GM21381 (cell line): ENCODE results near the gene MARCHF6.
A peak's percentile ranks its signal among the peaks of the same experiment; 100 is the strongest.

Source experiments
- ATAC-seq: cut with Tn5 transposase; IDR thresholded peaks from one replicate; pipeline ENCODE4 v1.9.1; 2021; ENCODE audit warnings: mild to moderate bottlenecking, moderate library complexity; ENCODE audit not compliant: unreplicated experiment

The MARCHF6 gene, protein sequence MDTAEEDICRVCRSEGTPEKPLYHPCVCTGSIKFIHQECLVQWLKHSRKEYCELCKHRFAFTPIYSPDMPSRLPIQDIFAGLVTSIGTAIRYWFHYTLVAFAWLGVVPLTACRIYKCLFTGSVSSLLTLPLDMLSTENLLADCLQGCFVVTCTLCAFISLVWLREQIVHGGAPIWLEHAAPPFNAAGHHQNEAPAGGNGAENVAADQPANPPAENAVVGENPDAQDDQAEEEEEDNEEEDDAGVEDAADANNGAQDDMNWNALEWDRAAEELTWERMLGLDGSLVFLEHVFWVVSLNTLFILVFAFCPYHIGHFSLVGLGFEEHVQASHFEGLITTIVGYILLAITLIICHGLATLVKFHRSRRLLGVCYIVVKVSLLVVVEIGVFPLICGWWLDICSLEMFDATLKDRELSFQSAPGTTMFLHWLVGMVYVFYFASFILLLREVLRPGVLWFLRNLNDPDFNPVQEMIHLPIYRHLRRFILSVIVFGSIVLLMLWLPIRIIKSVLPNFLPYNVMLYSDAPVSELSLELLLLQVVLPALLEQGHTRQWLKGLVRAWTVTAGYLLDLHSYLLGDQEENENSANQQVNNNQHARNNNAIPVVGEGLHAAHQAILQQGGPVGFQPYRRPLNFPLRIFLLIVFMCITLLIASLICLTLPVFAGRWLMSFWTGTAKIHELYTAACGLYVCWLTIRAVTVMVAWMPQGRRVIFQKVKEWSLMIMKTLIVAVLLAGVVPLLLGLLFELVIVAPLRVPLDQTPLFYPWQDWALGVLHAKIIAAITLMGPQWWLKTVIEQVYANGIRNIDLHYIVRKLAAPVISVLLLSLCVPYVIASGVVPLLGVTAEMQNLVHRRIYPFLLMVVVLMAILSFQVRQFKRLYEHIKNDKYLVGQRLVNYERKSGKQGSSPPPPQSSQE

DNA sequence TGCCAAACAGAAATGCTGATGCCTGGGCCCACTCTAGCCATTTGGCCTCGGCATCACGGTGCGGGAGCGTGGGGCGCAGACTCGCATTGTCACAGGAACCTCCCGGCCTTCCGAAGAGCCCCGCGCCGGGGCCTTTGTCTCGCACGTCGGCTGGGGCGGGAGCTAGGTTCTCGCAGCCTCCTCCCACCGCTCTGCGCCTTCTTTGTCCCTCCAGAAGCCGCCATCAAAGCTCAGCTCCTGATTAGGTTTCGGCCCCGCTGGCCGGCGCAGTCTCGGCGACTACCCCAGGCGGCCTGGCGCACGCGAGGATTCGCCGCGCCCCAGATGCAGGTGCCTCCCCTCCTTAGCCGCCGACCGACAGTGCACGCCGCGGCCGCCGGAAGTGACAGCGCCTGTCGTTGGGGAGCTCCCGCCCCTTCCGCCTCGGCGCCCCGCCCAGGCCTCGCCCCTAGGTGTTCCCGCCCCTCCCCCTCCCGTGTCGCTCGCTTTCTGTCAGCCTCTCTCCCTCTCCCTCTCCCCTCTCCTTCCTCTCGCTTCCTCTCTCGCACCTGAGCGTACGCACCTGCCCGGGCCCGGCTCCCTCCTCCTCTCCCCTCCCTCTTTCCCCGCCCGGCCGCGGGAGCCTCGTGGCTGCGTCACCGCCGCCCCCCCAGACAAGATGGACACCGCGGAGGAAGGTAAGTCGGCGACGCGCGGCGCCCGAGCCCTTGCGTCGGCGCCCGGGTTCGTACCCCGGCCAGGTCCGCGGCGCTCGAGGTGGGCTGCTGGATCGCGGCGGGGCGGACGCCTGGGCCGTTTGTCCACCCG, at the start of gene MARCHF6:
Gene MARCHF6, plus strand, starts transcription at position 455 of the 807 bp plus-strand sequence. Its CDS starts 204 bp downstream, at position 659.
- ATAC-seq, result peak; percentile 90

DNA sequence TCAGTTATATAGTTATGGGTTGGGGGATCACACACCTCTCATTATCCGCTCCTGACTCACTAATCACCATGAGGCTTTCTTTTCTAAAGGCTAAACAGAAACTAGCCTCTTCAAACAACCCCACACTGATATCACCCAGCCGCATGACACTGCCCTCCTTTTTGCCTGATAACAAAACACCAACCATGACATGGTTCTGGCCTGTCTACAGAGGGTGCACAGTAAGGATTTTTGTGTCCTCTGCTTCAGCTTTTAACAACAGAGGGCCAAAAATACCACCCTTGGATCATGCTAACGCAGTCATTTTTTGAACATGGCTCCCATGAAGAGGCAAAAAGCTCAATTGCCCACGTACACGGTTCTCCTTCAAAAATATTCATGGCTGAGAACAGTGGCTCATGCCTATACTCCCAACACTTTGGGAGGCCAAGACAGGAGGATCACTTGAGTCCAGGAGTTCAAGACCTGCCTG, 49.8 kb upstream of the MARCHF6 start:
- no peak for ATAC-seq

DNA sequence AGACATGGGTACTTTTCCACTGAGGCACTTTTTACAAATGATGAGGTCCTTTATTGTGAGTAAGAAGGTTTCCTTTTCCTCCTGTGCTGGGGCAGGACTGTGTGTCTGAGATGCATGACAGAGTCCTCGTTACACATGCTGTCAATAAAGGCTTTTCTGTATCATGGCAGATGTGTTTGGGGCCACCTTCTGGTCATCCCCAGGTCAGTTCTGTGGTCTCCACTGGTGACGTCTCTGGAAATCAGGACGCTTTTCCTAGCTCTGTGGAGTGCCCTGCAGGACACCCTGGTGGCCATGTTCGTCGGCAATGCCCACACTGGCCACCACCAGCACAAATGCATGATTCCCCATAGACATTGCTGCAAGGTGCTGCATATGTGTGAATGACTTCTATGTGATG, 48.6 kb upstream of the MARCHF6 start:
- no peak for ATAC-seq

DNA sequence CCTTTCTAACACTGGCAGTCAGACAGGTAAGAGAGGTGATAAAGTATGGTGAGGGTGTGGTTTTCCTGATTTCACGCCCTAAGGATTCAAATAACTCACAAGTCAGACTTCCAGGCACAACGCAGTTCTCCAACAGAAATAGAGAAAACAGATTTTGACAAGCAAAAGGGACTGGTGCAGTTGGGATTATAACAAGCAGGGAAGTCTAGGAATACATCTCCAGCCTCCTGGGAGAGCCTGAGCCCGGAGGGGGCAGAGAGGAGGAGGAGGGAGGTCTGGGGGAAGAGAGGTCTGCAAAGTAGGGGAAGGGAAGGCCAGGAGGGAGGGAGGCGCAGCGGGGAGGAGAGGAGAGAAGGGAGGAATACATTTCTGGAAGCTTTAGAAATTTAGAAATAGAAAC, 47.4 kb upstream of the MARCHF6 start:
- ATAC-seq, result no peak

DNA sequence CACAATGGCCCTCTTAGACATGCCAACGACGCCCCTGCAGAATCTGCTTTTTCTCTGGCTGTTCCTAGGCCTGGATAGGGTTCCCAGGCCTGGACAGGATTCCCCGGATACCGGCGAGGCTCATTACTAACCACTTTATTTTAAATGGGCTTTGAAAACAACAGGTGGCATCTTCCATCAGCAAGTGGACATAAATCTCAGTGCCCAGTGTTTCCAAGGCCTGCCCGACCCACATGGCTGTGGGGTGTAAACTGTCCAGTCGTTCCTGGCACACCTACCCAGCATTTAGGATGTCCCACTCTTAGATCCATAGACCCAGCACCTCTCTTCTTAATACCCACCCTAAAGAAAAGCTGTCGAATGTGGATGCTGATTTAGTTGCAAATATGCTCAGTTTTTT, 46.7 kb upstream of the MARCHF6 start:
- ATAC-seq, result no peak

DNA sequence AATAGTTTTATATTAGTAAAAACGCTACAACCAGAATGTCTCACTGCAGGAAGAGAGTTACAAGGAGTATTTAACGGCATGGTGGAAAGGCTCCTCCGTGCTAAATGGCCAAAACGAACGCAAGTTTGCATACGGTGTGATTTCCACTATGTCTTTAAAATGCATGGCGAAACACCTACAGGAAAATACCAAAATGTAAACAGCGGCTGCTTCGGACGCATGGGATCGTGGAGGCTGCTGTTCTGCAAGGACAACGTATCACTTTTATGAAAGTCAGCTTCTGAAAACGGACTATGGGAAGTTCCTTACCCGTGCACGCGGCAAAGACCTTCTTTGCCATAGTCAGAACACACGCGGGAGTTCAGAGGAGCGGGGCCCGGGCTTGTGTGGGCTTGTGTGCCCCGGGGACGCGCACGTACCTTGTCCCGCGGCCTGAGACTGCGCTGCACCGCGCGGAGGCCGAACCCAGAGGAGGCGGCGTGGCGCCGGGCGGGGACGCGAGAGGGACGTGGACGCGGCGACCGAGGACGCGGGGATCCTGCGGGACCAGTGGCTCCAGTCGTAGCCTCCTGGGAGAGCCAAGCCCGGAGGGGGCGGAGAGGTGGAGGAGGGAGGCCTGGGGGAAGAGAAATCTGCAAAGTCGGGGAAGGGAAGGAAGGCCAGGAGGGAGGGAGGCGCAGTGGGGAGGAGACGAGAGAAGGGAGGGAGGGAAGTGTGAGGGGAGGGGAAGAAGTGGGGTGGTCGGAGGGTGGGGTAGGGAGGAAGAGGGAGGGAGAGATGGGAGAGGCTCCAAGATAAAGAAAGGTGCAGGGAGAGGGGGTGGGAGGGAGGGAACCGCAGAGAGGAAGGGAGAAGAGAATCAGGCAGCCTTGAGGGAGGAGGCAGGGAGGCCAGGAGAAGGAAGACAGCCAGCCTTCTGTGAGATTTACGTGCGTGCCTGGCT, 46.0 kb upstream of the MARCHF6 start, which contains the start of gene CMBL:
Gene CMBL, minus strand, starts transcription at position 697 of the 943 bp plus-strand sequence. CDS start 17,140 bp downstream, outside the sequence.
- ATAC-seq, result peak; percentile 88

DNA sequence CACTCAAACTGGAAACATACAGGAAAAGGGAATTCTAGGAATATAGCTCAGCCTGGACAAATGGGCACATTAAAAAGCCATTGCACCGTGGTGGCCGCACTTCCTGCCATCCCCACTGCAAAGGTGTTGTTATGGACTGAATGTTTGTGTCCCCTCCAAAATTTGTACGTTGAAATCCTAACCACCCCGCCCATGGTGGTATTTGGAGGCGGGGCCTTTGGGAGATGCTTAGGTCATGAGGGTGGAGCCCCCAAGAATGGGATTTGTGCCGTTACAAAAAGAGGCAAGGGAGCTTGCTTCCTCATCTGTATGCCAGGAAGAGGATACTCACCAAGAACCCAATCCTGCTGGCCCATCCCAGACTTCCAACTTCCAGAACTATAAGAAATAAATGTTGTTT, 44.7 kb upstream of the MARCHF6 start:
- ATAC-seq, result no peak

DNA sequence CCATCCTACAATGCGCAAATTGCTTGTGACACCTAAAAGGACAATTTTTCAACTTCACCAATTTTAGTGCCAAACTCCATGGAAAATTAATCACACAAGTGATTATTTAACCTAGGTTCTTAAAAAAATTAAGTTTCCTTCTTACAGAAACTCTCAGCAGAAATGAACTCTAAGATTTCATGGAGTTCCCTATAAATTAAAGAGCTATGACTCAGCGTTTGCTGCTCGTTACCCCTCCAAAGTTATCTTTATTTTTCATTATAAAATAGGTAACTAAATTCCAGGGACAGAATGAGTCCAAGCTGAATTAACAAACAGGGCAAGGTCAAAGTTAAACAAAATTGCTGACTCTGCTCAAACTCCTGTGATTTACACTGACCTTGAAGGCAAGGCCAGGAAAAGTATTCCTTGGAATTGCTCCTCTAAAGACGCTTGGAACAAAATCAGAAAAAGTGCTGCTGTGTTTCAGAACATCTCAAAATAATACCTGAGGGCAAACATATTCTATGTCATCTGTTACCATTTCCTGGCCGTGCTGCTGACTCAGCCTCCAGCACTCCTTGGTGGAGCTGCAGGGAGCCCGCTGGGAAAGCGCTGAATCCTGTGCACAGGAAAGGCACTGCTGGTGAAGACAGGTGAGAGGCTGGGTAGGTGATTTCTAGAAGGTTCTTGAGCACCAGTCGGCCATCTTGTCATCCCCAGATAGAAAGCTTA, 43.3 kb upstream of the MARCHF6 start:
- no peak for ATAC-seq

DNA sequence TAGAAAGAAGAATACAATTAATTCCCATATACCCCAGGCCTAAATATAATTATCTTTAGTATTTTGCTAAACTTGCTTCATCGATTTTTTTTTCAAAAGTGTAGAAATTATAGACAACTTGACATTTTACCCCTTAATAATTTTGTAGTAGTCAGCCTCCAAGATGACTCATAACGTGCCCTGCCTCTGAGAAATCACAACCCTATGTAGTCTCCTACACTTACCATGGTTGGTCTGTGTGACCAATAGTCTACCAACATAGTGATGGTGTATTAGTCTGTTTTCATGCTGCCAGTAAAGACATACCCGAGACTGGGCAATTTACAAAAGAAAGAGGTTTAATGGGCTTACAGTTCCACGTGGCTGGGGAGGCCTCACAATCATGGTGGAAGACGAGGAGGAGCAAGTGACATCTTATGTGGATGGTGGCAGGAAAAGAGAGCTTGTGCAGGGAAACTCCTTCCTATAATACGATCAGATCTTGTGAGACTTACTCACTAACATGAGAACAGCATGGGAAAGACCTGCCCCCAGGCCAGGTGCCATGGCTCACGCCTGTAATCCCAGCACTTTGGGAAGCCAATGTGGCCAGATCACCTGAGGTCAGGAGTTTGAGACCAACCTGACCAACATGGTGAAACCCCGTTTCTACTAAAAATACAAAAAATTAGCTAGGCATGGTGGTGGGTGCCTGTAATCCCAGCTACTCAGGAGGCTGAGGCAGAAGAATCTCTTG, 42.5 kb upstream of the MARCHF6 start:
- ATAC-seq, result peak; percentile 47

DNA sequence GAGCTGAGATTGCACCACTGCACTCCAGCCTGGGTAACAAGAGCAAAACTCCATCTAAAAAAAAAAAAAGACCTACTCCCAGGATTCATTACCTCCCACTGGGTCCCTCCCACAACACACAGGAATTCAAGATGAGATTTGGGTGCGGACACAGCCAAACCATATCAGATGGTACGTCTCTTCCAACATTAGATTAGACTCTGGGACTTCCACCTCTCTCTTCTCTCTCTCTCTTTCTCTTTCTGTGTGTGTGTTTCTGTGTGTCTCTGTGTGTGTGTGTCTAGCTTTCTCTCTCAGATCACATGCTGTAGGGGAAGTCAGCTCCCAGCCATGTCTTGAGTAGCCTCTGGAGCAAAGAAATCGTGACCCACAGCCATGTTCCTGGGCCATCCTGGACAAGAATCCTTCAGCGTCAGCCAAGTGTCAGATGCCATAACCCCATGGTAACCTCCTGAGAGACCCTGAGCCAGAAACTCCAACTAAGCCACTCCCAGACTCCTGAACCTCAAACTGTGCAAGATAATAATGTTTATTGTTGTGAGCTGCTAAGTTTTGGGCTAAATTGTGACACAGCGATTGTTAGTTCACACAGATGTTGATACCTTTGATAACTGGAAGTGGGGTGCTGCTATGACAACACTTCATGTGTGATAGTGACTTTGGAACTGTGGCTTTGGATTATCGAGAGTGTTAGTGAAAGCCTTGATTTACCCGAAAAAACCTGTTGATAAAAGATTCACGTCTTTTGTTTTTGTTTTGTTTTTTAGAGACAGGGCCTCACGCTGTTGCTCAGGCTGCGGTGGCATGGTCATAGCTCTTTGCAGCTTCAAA, 41.7 kb upstream of the MARCHF6 start:
- no peak for ATAC-seq

DNA sequence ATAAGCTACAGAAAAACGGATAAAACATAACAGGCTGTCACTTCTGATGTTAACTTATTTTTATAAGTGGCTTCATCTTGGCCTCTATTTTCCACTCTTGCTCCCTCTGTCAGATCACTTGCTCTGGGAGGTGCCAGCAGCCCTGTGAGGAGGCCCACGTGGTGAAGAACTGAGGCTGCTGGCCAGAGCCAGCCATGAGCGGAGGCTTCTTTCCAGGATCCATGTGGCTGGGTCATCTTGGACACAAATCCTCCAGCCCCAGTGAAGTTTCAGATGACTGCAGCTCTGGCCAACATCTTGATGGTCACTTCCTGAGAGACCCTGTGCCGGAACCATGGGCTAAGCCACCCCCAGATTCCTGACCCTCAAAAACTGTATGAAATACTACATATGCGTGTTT, 38.3 kb upstream of the MARCHF6 start:
- no peak for ATAC-seq

DNA sequence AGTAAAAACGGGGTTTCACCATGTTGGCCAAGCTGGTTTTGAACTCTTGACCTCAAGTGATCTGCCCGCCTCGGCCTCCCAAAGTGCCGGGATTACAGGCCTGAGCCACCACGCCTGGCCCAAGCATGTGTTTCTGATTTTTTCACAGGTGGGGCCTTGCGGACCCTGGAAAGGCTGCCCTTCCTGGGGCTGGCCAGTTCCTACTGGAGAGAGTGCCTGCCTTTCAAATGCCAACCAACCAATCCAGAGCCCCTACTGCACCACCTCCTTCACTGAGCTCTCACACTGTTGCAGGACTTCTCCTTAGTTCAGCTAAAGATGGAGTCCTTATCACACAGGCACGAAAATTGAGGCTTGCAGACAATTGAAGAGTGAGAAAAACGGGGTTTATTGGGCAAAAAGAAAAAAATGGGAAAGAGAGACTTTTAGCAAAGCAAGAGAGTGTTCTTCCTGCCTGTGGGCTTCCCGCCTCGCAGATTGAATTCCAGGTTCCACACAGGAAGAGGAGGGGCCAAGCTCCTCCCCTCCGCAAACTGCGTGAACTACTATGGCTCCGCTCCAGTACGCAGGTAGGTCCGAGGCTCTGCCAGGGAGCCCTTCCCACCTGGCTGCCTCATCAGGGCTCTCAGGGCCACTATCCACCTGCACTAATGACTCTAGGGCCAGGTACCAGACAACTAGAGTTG, 37.5 kb upstream of the MARCHF6 start:
- ATAC-seq, result no peak

DNA sequence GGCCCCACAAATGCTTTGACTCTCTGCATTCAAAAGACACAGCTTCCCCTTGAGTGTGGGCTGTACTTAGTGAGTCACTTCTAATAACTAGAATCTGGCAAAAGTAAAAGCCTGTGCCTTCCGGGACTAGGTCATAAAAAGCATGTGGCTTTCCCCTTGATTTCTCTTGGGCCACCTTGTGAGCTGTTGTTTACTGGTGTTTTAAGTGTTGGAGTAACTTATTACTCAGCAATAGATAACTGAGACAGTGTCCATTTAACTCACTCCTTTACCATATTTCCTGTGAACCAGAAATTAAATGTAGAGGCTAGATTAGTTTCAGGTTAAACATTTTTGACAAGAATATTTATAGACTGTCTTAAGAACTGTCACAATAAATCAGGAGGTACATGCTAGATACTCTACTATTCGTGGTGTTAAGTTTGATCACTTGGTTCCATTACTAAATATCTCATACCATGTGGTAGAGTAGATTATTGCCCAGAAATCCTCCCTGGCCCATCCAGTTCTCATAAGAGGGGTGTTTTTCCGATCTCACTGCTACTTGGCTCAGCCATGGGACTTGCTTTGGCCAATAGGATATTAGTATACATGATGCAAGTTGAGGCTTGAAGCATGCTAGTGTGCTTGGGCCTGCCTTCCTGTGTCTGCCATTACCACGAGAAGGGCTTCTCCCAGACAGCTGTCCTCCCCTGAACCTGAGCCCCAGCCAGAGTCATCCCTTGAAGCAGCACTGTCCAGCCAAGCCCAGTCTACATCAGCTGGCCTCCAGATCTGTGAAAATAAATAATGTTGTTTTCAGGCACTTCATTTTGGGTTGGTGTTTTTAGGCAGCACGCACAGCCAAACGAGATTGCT, 35.4 kb upstream of the MARCHF6 start:
- peak; percentile 83 for ATAC-seq

DNA sequence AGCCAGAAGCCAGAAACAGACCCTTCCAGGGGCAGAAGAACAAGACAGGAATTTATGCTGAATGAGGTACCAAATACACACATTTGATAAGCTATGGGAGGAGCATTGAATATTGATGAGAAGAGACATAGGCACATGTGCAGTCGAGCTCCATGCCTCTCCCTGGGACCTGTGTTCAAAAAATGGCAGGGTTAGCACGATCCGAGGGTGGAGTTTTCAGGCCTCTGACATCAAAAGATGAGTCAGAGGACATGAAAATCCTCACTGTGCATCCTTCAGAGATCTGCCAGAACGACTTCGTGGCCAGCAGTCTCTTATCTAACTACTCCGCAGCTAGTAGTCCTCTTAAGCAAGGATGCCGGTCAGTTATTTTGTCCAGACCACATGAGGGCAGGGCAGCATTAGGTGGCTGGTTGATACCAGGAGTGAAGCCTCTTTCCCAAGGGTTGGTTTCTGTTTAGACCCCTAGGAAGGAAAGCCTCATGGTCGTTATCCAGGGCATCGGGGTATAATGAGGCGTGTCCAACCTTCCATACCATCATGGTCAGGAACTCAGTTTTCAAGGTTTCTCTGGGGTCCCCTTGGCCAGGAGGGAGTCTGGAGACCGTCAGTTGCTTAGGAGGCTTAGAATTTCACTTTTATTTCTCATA, 34.2 kb upstream of the MARCHF6 start:
- no peak for ATAC-seq

DNA sequence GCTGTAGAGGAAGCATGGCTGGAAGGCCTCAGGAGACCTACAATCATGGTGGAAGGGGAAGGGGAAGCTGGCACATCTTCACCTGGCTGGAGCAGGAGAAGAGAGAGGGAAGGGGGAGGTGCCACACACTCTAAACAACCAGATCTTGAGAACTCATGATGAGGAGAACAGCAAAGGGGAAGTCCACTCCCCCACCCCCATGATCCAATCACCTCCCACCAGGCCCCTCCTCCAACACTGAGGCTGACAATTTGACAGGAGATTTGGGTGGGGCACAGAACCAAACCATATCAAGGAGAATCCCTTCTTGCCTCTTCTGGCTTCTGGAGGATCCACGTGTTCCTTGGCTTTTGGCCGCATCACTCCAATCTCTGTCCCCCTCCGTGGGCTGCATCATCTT, 32.7 kb upstream of the MARCHF6 start:
- ATAC-seq, result no peak
